Activated naive CD8-positive, alpha-beta T cell treated with anti-CD3 and anti-CD28 coated beads, Interleukin-2, amount 10 ng/mL, durations not matched to agents 7 days and 5 days (primary cell): ENCODE results near the gene PDE8B. TPM values are rescaled to one million over a fixed set of nuclear protein-coding genes. Genes with fewer than 3 reads are reported as not detected.

Source experiments
- total RNA-seq, 2 experiments: library from RNA; stranded (reverse); gene quantifications; one replicate each; pipeline ENCODE4 v1.2.3, GENCODE V29; 2021

Gene PDE8B
- total RNA-seq, 2 experiments from 2014 or later: 0.19 to 0.23 TPM

Other genes with a start within 250 kb of the PDE8B start
- 10 to 100 TPM; 28.6 to 30.4 TPM for gene AGGF1, start 180.3 kb upstream of the PDE8B start, total RNA-seq
- 1 to 10 TPM; 3.6 to 3.8 TPM for gene ZBED3, start 123.4 kb upstream of the PDE8B start, total RNA-seq